ENCODE measurements around the gene GNAQ. TPM values are rescaled to one million over a fixed set of nuclear protein-coding genes. Genes with fewer than 3 reads are reported as not detected.

Gene GNAQ
- total RNA-seq, 2 donors from 2014 or later = 15.8 to 22.1 TPM

DNA sequence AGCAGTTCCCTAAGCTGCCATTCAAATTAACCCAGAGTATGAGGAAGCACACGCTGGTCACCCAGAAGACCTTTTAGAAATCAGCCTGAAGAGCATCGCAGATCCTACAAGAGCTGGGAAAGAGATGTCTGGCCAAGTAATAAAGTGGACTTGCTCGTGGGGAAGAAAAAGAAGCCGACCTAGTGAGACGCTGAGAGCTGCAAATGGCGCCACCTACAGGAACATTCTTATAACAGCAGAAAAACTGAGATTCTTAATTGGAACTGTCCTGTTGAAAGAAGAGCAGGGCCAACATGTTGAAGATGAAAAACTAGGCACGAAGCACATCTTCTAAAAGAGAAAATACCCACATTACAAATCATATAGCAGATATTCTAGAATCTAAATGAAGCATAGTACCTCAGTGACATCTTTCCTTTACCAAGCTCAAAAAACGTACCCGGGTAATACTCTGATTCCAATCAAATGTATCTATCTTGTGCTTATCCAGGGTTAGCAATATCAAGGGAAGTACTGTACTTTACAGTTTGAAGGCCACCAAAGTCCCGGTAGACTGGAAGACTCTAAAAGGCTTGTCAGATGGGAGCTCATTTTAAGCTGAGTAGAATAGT lies 3.9 kb upstream of the GNAQ start:
- Histone ChIP-seq H3K4me3 (no peak overlapping the region), H3K9me3 (no peaks in the 10 kb centered on the region), H3K36me3 (replicated peaks in 1 of 2; ENCODE audit: insufficient read depth in 1 of 2, low read depth in 2 of 2) (no peaks in the 10 kb centered on the region), H3K27me3 (no peaks in the 10 kb centered on the region), H3K4me1 (peaks cover 29% of the 10 kb centered on the region), H3K27ac (no peak overlapping the region)
- intact Hi-C loops (cut with DNase I) = loop anchor here (10.0 kb wide), 1 partner anchor 61 kb away; no protein-coding TSS in a partner anchor
- 17 to 18% methylated on average over 10 of the region's 10 CpGs for WGBS, 2 donors
- ATAC-seq (no peak), DNase-seq (peak; percentile 62 to 76 (median 66))
- peak; percentile 57 to 89 (median 84) for TF ChIP-seq CTCF (IDR thresholded peaks at IDR 0.05)
- TF ChIP-seq POLR2A (IDR thresholded peaks at IDR 0.05) = no peak

- ATAC-seq (no peak), DNase-seq (no peak)
- H3K36me3 ChIP-seq (replicated peaks in 1 of 2; ENCODE audit: insufficient read depth in 1 of 2, low read depth in 2 of 2) = no peaks in the 10 kb centered on the region
- H3K27me3 ChIP-seq = no peaks in the 10 kb centered on the region
- no peak for TF ChIP-seq CTCF (IDR thresholded peaks at IDR 0.05)
- TF ChIP-seq POLR2A (IDR thresholded peaks at IDR 0.05) = no peak
- H3K4me3 ChIP-seq = no peak overlapping the region
- WGBS, 2 donors = 54 to 58% methylated on average over 2 of the region's 2 CpGs
- no peaks in the 10 kb centered on the region for H3K9me3 ChIP-seq
- H3K4me1 ChIP-seq = peaks cover 32% of the 10 kb centered on the region
- peak overlapping the region in 3 of 4 donors; percentile 7 to 95 (median 13) for H3K27ac ChIP-seq
- intact Hi-C loops (cut with DNase I) = loop anchor here (10.0 kb wide), 1 partner anchor 59 kb away; no protein-coding TSS in a partner anchor
Observed at GRCh38 chr9:78033870-78034269, 2.3 kb upstream of the GNAQ start.

DNA sequence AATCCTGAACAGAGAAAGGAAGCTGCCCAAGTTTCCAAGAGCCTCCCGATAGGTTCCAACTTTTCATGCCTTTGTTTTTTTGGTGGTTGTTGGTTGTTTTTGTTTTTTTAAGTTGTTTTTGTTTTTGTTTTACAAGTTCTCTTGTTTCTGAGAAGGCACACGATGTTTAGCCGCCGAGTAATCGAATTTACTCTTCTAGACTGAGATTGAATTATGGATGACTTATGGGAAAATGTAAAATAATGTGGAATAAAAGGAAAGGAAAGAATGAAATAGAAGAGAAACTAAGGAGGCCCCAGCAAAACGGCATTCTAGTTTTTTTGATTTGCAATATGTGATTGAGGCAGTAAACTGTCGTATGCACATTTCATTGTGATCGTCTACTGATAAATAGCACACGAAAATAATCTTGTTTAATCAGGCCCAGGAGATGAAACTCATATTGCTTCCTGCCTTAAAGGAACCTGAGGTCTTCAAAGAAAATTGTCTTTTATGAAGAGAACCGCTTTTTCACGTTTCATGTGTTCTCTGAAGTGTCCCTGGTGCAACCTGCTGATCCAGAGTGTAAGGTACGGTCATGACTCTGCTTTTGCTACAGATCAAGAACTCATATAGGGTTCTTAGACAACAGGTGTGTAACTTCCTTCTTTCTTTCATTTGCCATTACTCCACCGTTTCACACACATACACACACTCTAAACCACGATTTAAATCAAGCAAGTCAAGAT lies 1.3 kb upstream of the GNAQ start:
- TF ChIP-seq CTCF (IDR thresholded peaks at IDR 0.05) (no peak), POLR2A (IDR thresholded peaks at IDR 0.05) (no peak)
- Histone ChIP-seq H3K9me3 (no peaks in the 10 kb centered on the region), H3K4me3 (peak overlapping the region in 1 of 2 donors; percentile 10), H3K36me3 (replicated peaks in 1 of 2; ENCODE audit: insufficient read depth in 1 of 2, low read depth in 2 of 2) (no peaks in the 10 kb centered on the region), H3K27me3 (no peaks in the 10 kb centered on the region), H3K4me1 (peaks cover 36% of the 10 kb centered on the region), H3K27ac (peak overlapping the region; percentile 86 to 97 (median 96))
- WGBS, 2 donors = 29% methylated on average over 14 of the region's 14 CpGs
- intact Hi-C loops (cut with DNase I) = loop anchor here (10.0 kb wide), 1 partner anchor 58 kb away; no protein-coding TSS in a partner anchor
- ATAC-seq = no peak
- DNase-seq = no peak

- ATAC-seq (peak; percentile 89), DNase-seq (peak; percentile 92 to 95 (median 93))
- peak; percentile 67 to 89 (median 72) for TF ChIP-seq POLR2A (IDR thresholded peaks at IDR 0.05)
- no peak for TF ChIP-seq CTCF (IDR thresholded peaks at IDR 0.05)
- intact Hi-C loops (cut with DNase I) = loop anchor here (10.0 kb wide), 1 partner anchor 57 kb away; no protein-coding TSS in a partner anchor
- 0 to 1% methylated on average over 34 to 85 of the region's 95 CpGs for WGBS, 2 donors
- Histone ChIP-seq H3K4me3 (peak overlapping the region in 1 of 2 donors; percentile 10), H3K36me3 (replicated peaks in 1 of 2; ENCODE audit: insufficient read depth in 1 of 2, low read depth in 2 of 2) (no peaks in the 10 kb centered on the region), H3K27ac (peak overlapping the region; percentile 86 to 97 (median 96)), H3K9me3 (no peaks in the 10 kb centered on the region), H3K4me1 (peaks cover 36% of the 10 kb centered on the region), H3K27me3 (no peaks in the 10 kb centered on the region)
Observed at GRCh38 chr9:78031893-78032729, 500 bp upstream of the GNAQ start.

Measured in body of pancreas (tissue), 4 donors.